HepG2 (cell line): ENCODE results near the gene ENTPD2. TPM values are rescaled to one million over a fixed set of nuclear protein-coding genes. Genes with fewer than 3 reads are reported as not detected.
A peak's percentile ranks its signal among the peaks of the same experiment; 100 is the strongest.

Experiments
- AGO2 ChIP-seq: fragments of 200-400 bp; formaldehyde crosslinking; optimal IDR thresholded peaks from 2 replicates; pipeline ENCODE3; 2017; ENCODE audit warnings: mild to moderate bottlenecking, low read depth, low read length, moderate library complexity
- ARID4A ChIP-seq: sonication (generic); formaldehyde crosslinking; IDR thresholded peaks from 2 replicates; pipeline ENCODE4 v1.5.0; 2020; ENCODE audit warnings: mild to moderate bottlenecking, missing genetic modification reagents, borderline replicate concordance
- ATAD3A ChIP-seq: sonication (generic); formaldehyde crosslinking; IDR thresholded peaks from 2 replicates; pipeline ENCODE4 v1.4.0; 2020; ENCODE audit warnings: missing genetic modification reagents
- ATRX ChIP-seq: sonication (generic); formaldehyde crosslinking; IDR thresholded peaks from 2 replicates; pipeline ENCODE4 v1.4.0; 2020; ENCODE audit warnings: missing genetic modification reagents, borderline replicate concordance
- DR1 ChIP-seq: sonication (generic); formaldehyde crosslinking; IDR thresholded peaks from 2 replicates; pipeline ENCODE4 v1.8.0; 2021; ENCODE audit warnings: mild to moderate bottlenecking, missing genetic modification reagents, inconsistent platforms
- EZH2 ChIP-seq: conservative IDR thresholded peaks from 2 replicates; pipeline ENCODE4 v1.6.1; 2012; ENCODE audit warnings: mild to moderate bottlenecking, low read depth, low read length, moderate library complexity
- MAX ChIP-seq: IDR thresholded peaks from 2 replicates; pipeline ENCODE4 v1.6.1; 2012; ENCODE audit warnings: inconsistent platforms
- NAIF1 ChIP-seq: sonication (generic); formaldehyde crosslinking; IDR thresholded peaks from 2 replicates; pipeline ENCODE4 v1.5.0; 2020; ENCODE audit warnings: mild to moderate bottlenecking, missing genetic modification reagents, borderline replicate concordance
- PITX1 ChIP-seq: sonication (generic); formaldehyde crosslinking; IDR thresholded peaks from 2 replicates; pipeline ENCODE4 v1.5.1; 2020; ENCODE audit warnings: mild to moderate bottlenecking, missing genetic modification reagents
- SAP130 ChIP-seq: IDR thresholded peaks from 2 replicates; pipeline ENCODE4 v1.6.1; 2016; ENCODE audit warnings: low read depth
- SSRP1 ChIP-seq: IDR thresholded peaks from 2 replicates; pipeline ENCODE4 v1.6.1; 2016; ENCODE audit warnings: control low read depth
- TEAD2 ChIP-seq: sonication (generic); formaldehyde crosslinking; IDR thresholded peaks from 2 replicates; pipeline ENCODE4 v1.9.0; 2021; ENCODE audit warnings: missing genetic modification reagents
- ZBTB33 ChIP-seq: sonication (generic); formaldehyde crosslinking; IDR thresholded peaks from 2 replicates; pipeline ENCODE4 v1.4.0; 2020; ENCODE audit warnings: missing genetic modification reagents
- ZMAT3 ChIP-seq: sonication (generic); formaldehyde crosslinking; conservative IDR thresholded peaks from 2 replicates; pipeline ENCODE4 v1.7.0; 2021; ENCODE audit warnings: missing genetic modification reagents
- ZNF205 ChIP-seq: IDR thresholded peaks from 2 replicates; pipeline ENCODE4 v1.6.1; 2018; ENCODE audit warnings: missing biosample characterization, missing genetic modification reagents
- ZNF296 ChIP-seq: sonication (generic); formaldehyde crosslinking; conservative IDR thresholded peaks from 2 replicates; pipeline ENCODE4 v1.5.0; 2020; ENCODE audit warnings: mild to moderate bottlenecking, missing genetic modification reagents
- ZNF333 ChIP-seq: sonication (generic); formaldehyde crosslinking; IDR thresholded peaks from 2 replicates; pipeline ENCODE4 v1.4.0; 2020; ENCODE audit warnings: mild to moderate bottlenecking, missing genetic modification reagents, borderline replicate concordance
- ZNF468 ChIP-seq: sonication (generic); formaldehyde crosslinking; IDR thresholded peaks from 2 replicates; pipeline ENCODE4 v1.8.0; 2022; ENCODE audit warnings: mild to moderate bottlenecking, moderate library complexity, missing genetic modification reagents
- ZNF577 ChIP-seq: sonication (generic); formaldehyde crosslinking; IDR thresholded peaks from 2 replicates; pipeline ENCODE4 v1.4.0; 2020; ENCODE audit warnings: mild to moderate bottlenecking, low read depth, missing genetic modification reagents, borderline replicate concordance
- ZNF691 ChIP-seq: sonication (generic); formaldehyde crosslinking; IDR thresholded peaks from 2 replicates; pipeline ENCODE4 v1.4.0; 2020; ENCODE audit warnings: missing genetic modification reagents, low read depth, mild to moderate bottlenecking, borderline replicate concordance
- polyA plus RNA-seq, 8 experiments: library from polyadenylated mRNA; depleted of rRNA in 3 of 8; stranded (reverse) in 7 of 8; unstranded in 1 of 8; fragments of >200 nt; fragmentation: Illumina TruSeq in 4 of 8; extraction: Trizol in 4 of 8; gene quantifications; 2 replicates each; pipeline versions ENCODE4 v1.2.1 to v1.2.3, GENCODE V29; 2011 to 2016; ENCODE audit warnings: low read depth in 4 of 8, missing spikeins in 1 of 8, mixed read lengths in 1 of 8; ENCODE audit not compliant: insufficient read depth in 1 of 8
- total RNA-seq, 5 experiments: library from RNA; depleted of rRNA; stranded (reverse); fragments of >200 nt; fragmentation: Illumina TruSeq; extraction: Trizol; gene quantifications; 2 replicates each; pipeline ENCODE4 v1.2.3, GENCODE V29; 2016; ENCODE audit warnings: low read depth in 1 of 5
- TF ChIP-seq, protein P1 (sequence below): sonication (generic); formaldehyde crosslinking; IDR thresholded peaks from 2 replicates; pipeline ENCODE4 v1.8.1; 2023; ENCODE audit warnings: mild to moderate bottlenecking, missing genetic modification reagents, borderline replicate concordance

The ENTPD2 gene
- total and polyA plus RNA-seq, 2 of the 13 experiments (the other 11 are each of a cell fraction or from before 2014, with no cell fraction given) = 0.95 to 3.2 TPM

- no peak for TF ChIP-seq TEAD2
- TF ChIP-seq ARID4A (CRISPR knock-in tag) = peak; percentile 52
- TF ChIP-seq, protein P1, sequence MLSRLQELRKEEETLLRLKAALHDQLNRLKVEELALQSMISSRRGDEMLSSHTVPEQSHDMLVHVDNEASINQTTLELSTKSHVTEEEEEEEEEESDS (CRISPR knock-in tag) = no peak
- no peak; the same call in 1 of the 2 replicates for TF ChIP-seq NAIF1 (CRISPR knock-in tag)
- peak; percentile 0 for TF ChIP-seq AGO2
- no peak for TF ChIP-seq ZNF296
- no peak for TF ChIP-seq DR1 (CRISPR knock-in tag)
- no peak for TF ChIP-seq EZH2
- no peak for TF ChIP-seq SSRP1
- no peak for TF ChIP-seq ZNF333 (CRISPR knock-in tag)
- TF ChIP-seq ZNF691 = no peak
- TF ChIP-seq SAP130 (CRISPR knock-in tag) = peak; percentile 57; the same call in 1 of the 2 replicates
- peak; percentile 42; the same call in 1 of the 2 replicates for TF ChIP-seq MAX
- 0 out of 2 replicates have a peak, but pooled peaks have one; percentile 9 for TF ChIP-seq ZNF205 (CRISPR knock-in tag)
- TF ChIP-seq ZNF468 (CRISPR knock-in tag) = no peak
- TF ChIP-seq ZBTB33 (CRISPR knock-in tag) = no peak
- 0 out of 2 replicates have a peak, but pooled peaks have one; percentile 42 for TF ChIP-seq ZMAT3 (CRISPR knock-in tag)
- no peak for TF ChIP-seq ZNF577 (CRISPR knock-in tag)
- TF ChIP-seq PITX1 (CRISPR knock-in tag) = peak; percentile 18; the same call in 1 of the 2 replicates
- no peak for TF ChIP-seq ATAD3A
- no peak for TF ChIP-seq ATRX (CRISPR knock-in tag)
Measured at GRCh38 chr9:137068539-137069507, 15.0 kb upstream of the ENTPD2 start (continued).
